Brain microvascular endothelial cell (primary cell): Measurements from ENCODE around the gene SLC22A7.

Source experiments
- DNase-seq: peaks from one replicate; pipeline ENCODE4 v3.0.0-alpha.2; 2020
- H3K27ac ChIP-seq: fragments of 250-450 bp; sonication (Bioruptor Pico); 2 replicates; pipeline ENCODE4 v1.5.1; 2020; ENCODE audit warnings: mild to moderate bottlenecking, moderate library complexity
- H3K27me3 ChIP-seq: fragments of 250-450 bp; sonication (Bioruptor Pico); replicated peaks from 2 replicates; pipeline ENCODE4 v1.5.1; 2020; ENCODE audit warnings: mild to moderate bottlenecking
- H3K36me3 ChIP-seq: fragments of 250-450 bp; sonication (Bioruptor Pico); replicated peaks from 2 replicates; pipeline ENCODE4 v1.5.1; 2020; ENCODE audit warnings: mild to moderate bottlenecking
- H3K4me3 ChIP-seq: 2 replicates; pipeline ENCODE4 v1.5.1; 2011; ENCODE audit warnings: low read depth, mild to moderate bottlenecking, control low read depth, low read length, moderate library complexity
- in situ Hi-C: cut with HindIII; loops from 2 replicates; pipeline ENCODE4 v1.10.0; 2017; ENCODE audit warnings: low sequenced_read_pairs, low pct_ligation_motif_present
- TF ChIP-seq, protein P1 (sequence below): IDR thresholded peaks from 2 replicates; pipeline ENCODE4 v1.5.1; 2011; ENCODE audit warnings: low read depth, mild to moderate bottlenecking, moderate library complexity, low read length, control low read depth, inconsistent platforms; ENCODE audit errors: missing control alignments

SLC22A7 gene

DNA sequence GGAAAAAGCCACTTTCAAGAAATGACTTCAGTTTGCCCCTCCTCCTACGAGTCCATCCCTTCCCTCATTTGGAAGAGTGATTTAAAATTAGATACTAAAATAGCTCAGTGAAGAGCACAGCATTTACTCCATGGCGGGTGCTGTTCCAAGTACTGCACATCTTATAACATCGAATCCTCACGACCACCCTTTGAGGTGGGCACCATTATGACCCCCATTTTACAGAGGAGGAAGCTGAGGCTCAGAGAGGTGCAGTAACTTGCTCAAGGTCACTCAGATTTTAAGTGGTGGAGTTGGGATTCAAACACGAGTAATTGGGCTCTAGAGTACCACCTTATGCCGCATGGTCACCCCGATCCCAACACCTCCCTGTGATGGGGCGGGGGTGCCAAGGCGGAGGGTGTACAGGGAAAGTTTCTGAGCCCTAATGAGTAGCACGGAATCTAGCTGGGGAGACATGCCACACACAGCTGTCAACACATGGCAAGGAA, 29.2 kb upstream of the SLC22A7 start:
- DNase-seq = no peak
- Histone ChIP-seq H3K27me3 (peaks cover 26% of the 10 kb centered on the region), H3K27ac (no peak overlapping the region), H3K4me3 (no peak overlapping the region), H3K36me3 (no peaks in the 10 kb centered on the region)
- TF ChIP-seq, protein P1, sequence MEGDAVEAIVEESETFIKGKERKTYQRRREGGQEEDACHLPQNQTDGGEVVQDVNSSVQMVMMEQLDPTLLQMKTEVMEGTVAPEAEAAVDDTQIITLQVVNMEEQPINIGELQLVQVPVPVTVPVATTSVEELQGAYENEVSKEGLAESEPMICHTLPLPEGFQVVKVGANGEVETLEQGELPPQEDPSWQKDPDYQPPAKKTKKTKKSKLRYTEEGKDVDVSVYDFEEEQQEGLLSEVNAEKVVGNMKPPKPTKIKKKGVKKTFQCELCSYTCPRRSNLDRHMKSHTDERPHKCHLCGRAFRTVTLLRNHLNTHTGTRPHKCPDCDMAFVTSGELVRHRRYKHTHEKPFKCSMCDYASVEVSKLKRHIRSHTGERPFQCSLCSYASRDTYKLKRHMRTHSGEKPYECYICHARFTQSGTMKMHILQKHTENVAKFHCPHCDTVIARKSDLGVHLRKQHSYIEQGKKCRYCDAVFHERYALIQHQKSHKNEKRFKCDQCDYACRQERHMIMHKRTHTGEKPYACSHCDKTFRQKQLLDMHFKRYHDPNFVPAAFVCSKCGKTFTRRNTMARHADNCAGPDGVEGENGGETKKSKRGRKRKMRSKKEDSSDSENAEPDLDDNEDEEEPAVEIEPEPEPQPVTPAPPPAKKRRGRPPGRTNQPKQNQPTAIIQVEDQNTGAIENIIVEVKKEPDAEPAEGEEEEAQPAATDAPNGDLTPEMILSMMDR = no peak
- in situ Hi-C loops = no loop called here

DNA sequence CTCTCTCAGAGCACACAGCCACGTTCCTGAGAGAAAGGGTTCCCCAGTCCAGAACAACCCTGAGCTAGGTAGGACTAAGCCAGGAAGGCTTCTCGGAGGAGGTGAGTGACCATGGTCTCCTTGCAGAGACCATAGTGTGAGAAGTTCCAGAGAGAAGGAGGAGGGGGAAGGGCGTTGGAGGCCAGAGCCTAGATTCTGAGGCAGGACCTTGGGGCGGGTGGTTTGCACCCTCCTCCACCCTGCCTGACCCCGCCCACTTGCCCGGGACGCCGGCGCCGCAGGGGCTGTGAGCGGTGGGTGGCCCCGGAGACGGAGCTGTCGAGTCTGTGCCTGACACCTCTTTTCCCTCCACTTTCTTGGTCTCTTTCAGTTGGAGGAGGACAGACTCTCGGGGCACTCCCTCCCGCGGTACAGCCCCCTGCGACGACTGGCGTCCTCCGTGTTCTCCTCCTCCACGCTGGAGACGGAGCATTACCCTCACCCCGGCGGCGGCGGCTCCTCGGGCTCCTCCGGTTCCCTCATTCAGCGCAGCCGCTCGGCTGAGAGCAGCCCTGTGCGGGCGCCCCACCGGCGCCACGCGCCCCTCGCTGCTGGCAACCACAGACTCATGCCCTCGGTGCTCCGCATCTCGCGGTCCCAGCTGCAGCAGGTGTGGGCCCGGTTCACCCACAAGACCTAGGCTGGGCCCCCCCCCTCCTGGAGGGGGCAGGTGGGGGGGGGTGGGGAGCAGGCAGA, 28.6 kb upstream of the SLC22A7 start:
- TF ChIP-seq, protein P1 = no peak
- no peaks in the 10 kb centered on the region for H3K36me3 ChIP-seq
- no peak overlapping the region for H3K27ac ChIP-seq
- peaks cover 32% of the 10 kb centered on the region for H3K27me3 ChIP-seq
- H3K4me3 ChIP-seq = peak overlapping the region; percentile 34
- no peak for DNase-seq
- in situ Hi-C loops = no loop called here

DNA sequence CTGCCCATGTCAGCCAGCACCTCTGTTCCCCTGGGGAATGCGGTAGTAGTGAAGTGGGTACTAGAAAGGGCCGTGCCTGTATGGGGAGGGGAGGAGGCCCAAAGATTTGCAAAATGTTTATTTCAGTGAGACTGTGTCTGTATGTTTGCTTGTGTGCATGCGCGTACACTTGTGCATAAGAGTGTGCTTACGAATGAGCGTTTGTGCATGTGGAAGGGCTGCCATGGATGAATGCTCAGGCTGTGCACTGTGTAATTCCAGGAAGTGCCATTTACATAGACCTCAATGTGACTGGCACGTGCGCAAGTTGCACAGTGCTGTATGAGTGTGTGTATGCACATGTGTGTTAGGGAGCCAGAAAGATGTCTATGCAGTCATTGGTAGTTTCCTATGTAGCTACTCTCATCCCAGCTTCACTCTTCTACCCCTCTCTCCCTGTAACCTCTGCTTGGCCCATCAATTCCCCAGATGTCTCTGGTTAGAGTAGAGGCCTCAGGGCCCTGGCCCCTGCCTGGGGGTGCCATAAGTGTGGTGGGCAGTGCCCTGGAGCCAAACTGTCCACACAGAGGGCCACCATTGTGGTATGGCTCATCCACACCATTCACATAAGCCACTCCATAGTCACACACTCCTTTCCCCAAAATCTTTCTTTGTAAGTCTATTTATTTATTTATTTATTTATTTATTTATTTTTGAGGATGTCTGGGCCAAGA, 26.8 kb upstream of the SLC22A7 start:
- peaks cover 49% of the 10 kb centered on the region for H3K27me3 ChIP-seq
- DNase-seq = no peak
- no peak overlapping the region for H3K4me3 ChIP-seq
- TF ChIP-seq, protein P1 = no peak
- H3K36me3 ChIP-seq = no peaks in the 10 kb centered on the region
- in situ Hi-C loops = no loop called here
- H3K27ac ChIP-seq = no peak overlapping the region

DNA sequence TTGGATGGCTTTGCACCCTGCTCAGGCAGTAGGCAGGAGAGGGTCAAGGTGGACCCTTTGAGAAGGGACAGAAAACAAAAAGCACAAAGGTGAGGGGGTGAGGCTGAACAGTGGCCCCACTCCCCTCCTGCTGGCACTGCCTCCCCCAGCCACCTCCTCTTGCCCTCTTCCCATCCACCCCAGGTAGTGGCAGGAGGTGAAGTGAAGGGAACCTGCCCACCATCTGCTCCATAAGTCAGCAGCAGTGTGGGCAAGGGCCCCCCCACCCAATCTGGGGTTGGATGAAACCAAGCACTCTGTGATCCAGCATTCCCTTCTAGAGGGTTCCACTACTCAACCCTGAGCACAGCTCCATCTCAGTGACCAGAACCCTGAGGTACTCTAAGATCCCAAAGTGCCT, 26.1 kb upstream of the SLC22A7 start:
- Histone ChIP-seq H3K4me3 (no peak overlapping the region), H3K27ac (no peak overlapping the region), H3K27me3 (peaks cover 56% of the 10 kb centered on the region), H3K36me3 (no peaks in the 10 kb centered on the region)
- TF ChIP-seq, protein P1 = no peak
- in situ Hi-C loops = no loop called here
- no peak for DNase-seq

DNA sequence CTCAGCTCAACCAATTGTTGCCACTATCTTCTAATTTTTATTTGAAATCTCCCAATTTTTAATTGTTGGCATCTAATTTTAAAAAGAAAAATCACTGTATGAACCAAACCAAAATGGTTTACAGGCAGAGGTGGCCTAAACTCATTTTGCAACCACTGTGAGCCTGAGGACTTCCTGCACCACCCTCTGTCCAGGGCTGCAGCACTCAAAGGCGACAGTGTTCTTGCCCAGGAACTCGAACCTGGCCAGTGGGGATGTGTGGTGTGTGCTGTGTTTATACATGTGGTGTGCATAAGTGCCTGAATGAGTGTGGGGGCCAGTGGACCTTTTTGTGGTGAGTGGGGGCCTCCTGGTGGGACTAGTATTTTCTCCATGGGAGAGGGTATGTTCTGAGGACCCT, 24.4 kb upstream of the SLC22A7 start:
- Histone ChIP-seq H3K27me3 (peaks cover 46% of the 10 kb centered on the region), H3K36me3 (no peaks in the 10 kb centered on the region)
- TF ChIP-seq, protein P1 = no peak

More for the DNA sequence above, 24.4 kb upstream of the SLC22A7 start:
- no peak overlapping the region for H3K27ac ChIP-seq
- in situ Hi-C loops = no loop called here
- H3K4me3 ChIP-seq = no peak overlapping the region
- no peak for DNase-seq
